A673 (cell line): ENCODE measurements around the gene VTI1A.

Experiments used
- EZH2 ChIP-seq: fragments of 200-600 bp; sonication (generic); IDR thresholded peaks from 2 replicates; pipeline ENCODE4 v1.6.1; 2017; ENCODE audit warnings: borderline replicate concordance, low read depth, mild to moderate bottlenecking, mixed read lengths, antibody characterized with exemption, low read length; ENCODE audit not compliant: poor library complexity, severe bottlenecking
- TF ChIP-seq, protein P1 (sequence below): fragments of 300-800, 200-600 bp; sonication (generic); conservative IDR thresholded peaks from 2 replicates; pipeline ENCODE4 v1.5.1; 2017; ENCODE audit warnings: low read depth, mild to moderate bottlenecking, antibody characterized with exemption, low read length, moderate library complexity, mixed read lengths

GRCh38 chr10:112827086-112827485 lies 380.1 kb downstream of the VTI1A start:
- TF ChIP-seq, protein P1, sequence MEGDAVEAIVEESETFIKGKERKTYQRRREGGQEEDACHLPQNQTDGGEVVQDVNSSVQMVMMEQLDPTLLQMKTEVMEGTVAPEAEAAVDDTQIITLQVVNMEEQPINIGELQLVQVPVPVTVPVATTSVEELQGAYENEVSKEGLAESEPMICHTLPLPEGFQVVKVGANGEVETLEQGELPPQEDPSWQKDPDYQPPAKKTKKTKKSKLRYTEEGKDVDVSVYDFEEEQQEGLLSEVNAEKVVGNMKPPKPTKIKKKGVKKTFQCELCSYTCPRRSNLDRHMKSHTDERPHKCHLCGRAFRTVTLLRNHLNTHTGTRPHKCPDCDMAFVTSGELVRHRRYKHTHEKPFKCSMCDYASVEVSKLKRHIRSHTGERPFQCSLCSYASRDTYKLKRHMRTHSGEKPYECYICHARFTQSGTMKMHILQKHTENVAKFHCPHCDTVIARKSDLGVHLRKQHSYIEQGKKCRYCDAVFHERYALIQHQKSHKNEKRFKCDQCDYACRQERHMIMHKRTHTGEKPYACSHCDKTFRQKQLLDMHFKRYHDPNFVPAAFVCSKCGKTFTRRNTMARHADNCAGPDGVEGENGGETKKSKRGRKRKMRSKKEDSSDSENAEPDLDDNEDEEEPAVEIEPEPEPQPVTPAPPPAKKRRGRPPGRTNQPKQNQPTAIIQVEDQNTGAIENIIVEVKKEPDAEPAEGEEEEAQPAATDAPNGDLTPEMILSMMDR: no peak
- no peak for TF ChIP-seq EZH2
